ENCODE results near the gene SLITRK4.

Gene SLITRK4, protein sequence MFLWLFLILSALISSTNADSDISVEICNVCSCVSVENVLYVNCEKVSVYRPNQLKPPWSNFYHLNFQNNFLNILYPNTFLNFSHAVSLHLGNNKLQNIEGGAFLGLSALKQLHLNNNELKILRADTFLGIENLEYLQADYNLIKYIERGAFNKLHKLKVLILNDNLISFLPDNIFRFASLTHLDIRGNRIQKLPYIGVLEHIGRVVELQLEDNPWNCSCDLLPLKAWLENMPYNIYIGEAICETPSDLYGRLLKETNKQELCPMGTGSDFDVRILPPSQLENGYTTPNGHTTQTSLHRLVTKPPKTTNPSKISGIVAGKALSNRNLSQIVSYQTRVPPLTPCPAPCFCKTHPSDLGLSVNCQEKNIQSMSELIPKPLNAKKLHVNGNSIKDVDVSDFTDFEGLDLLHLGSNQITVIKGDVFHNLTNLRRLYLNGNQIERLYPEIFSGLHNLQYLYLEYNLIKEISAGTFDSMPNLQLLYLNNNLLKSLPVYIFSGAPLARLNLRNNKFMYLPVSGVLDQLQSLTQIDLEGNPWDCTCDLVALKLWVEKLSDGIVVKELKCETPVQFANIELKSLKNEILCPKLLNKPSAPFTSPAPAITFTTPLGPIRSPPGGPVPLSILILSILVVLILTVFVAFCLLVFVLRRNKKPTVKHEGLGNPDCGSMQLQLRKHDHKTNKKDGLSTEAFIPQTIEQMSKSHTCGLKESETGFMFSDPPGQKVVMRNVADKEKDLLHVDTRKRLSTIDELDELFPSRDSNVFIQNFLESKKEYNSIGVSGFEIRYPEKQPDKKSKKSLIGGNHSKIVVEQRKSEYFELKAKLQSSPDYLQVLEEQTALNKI

DNA sequence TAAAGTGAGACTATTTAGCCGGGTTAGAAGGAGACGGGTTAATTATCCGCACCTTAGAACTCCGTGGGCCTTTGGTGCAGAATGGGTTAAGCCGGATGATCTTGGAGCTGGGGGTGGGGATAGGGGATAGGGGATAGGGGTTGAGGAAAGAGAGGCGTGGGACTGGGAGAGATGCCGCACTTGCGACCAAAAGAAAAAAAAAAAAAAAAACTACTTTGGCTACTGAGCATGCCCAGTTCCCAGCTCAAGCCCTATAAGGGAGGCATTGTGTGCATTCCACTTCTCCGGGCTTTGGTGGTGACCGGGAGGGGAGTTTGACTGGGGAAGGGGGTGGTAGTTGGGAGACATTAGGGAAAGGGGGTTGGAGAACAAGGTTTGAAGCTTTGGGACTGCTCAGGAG is at the start of gene SLITRK4:
Gene SLITRK4 (minus strand): TSS at position 187 of the 400 bp plus-strand sequence. CDS start 4,993 bp downstream, outside the sequence.
- Mint-ChIP-seq H3K36me3 (ENCODE audit: low read depth) (no peaks in the 10 kb centered on the region), H3K27me3 (peaks cover 17% of the 10 kb centered on the region)

DNA sequence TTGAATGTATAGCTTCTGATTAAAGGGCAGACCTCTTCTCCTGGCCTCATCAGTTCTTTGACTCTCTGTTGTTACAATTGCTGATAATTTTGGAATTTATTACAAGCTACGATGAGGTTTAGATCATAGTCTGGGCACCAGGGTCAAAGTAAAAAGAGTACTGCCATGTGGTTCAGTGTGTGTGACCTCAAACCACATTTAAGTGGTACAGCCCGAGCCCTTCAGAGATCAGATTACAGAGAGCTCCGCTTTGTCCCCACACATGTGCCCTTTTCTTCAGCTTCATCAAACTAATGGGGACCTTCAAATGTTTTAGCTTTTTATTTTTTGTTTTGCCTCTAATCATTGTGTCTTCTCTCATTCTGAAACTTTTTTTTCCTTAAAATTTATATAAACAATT is 47.6 kb upstream of the SLITRK4 start:
- Mint-ChIP-seq H3K4me1 (no peaks in the 10 kb centered on the region), H3K27me3 (no peaks in the 10 kb centered on the region), H3K9me3 (peaks cover 5% of the 10 kb centered on the region), H3K27ac (no peak overlapping the region), H3K36me3 (ENCODE audit: low read depth) (no peaks in the 10 kb centered on the region), H3K4me3 (no peak overlapping the region)
- ATAC-seq (no peak), DNase-seq (no peak)

More for the DNA sequence above, at the start of gene SLITRK4:
- Mint-ChIP-seq H3K4me1 (peaks cover 2% of the 10 kb centered on the region), H3K4me3 (no peak within 1 kb of the TSS), H3K27ac (no peak within 1 kb of the TSS), H3K9me3 (no peaks in the 10 kb centered on the region)
- no peak for ATAC-seq
- no peak for DNase-seq

DNA sequence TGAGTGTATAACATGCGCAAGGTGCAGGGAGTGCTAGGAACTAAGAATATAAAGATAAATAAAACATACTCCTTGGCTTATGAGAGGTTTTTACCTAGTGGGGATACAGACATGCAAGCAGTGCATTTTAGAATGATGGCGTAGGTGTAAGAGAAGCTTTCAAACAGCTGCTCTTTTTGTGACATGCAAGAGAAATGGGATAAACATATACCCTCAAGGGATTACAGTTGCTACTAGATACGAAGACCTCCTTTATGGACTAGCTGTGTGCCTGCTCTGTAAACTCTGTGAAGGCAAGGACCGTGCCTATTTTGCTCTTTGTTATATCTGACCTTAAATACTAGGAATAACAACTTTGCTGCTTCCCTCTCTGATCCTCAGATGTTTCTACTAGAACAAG is 39.0 kb upstream of the SLITRK4 start:
- H3K4me1 Mint-ChIP-seq, result no peaks in the 10 kb centered on the region

DNA sequence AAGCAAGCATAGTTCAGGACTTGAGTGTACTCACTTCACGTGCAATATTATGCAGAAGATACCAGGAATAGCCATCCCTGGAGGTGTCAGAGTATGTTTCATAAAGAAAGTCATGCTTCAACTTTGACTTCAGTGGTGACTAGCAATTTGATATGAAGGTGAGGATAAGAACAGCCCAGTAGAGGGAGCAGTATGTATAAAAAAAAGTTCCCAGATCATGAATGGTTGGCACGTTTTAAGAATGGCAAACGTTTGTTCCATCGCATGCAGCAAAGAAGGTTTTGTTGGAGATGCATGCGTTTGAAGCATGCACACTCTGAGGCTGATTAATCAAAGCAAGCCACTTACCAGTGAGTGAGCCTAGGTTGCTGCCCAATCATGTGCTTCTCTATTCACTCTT is 33.5 kb upstream of the SLITRK4 start:
- H3K27ac Mint-ChIP-seq, result no peak overlapping the region
- no peak for ATAC-seq
- no peak for DNase-seq
- no peaks in the 10 kb centered on the region for H3K27me3 Mint-ChIP-seq
- H3K4me3 Mint-ChIP-seq, result no peak overlapping the region
- no peaks in the 10 kb centered on the region for H3K9me3 Mint-ChIP-seq
- no peaks in the 10 kb centered on the region for H3K4me1 Mint-ChIP-seq
- H3K36me3 Mint-ChIP-seq (ENCODE audit: low read depth), result no peaks in the 10 kb centered on the region

More for the DNA sequence above, 39.0 kb upstream of the SLITRK4 start:
- H3K36me3 Mint-ChIP-seq (ENCODE audit: low read depth), result no peaks in the 10 kb centered on the region
- H3K27ac Mint-ChIP-seq, result no peak overlapping the region
- H3K9me3 Mint-ChIP-seq, result peaks cover 1% of the 10 kb centered on the region
- H3K27me3 Mint-ChIP-seq, result no peaks in the 10 kb centered on the region
- ATAC-seq (no peak), DNase-seq (no peak)
- no peak overlapping the region for H3K4me3 Mint-ChIP-seq

DNA sequence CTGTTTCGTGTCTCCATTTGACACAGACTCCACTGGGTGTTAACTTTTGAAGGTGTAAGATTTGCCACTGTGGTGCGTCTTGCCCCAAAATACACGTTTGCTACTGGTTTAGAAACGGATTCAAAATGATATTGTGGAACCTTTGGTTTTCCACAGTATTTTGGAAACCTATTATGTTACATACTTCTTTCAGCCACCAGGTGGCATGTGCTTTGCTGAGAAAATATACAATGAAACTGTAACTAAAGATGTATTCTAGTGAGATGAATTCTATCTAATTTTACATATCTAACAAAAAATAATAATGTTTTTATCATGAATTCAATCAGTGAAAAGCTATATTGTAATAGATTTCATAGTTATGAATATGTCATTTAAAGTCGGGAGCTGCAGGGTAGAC is 28.4 kb upstream of the SLITRK4 start:
- Mint-ChIP-seq H3K36me3 (ENCODE audit: low read depth) (no peaks in the 10 kb centered on the region), H3K4me1 (no peaks in the 10 kb centered on the region), H3K27ac (no peak overlapping the region), H3K4me3 (no peak overlapping the region), H3K27me3 (no peaks in the 10 kb centered on the region), H3K9me3 (no peaks in the 10 kb centered on the region)
- DNase-seq (no peak), ATAC-seq (no peak)

DNA sequence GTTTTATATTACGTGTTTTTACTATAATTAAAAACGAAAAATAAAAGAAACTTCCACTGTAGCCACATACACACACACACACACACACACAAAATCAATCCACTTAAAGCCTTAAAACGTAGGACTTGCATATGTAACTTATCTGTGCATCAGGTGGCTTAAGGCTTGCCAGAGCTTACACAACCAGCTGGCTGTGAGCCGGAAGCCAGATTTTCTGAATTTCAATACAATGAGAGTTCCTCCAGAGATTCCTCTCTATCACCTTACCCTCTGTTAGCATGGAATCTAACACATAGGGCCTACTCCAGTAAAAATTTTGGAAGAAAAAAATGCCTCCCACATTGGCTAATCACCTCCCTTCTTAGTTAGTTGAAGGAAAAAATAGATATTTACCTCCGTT is 27.9 kb upstream of the SLITRK4 start:
- H3K4me1 Mint-ChIP-seq, result no peaks in the 10 kb centered on the region
- no peak overlapping the region for H3K27ac Mint-ChIP-seq
- no peaks in the 10 kb centered on the region for H3K9me3 Mint-ChIP-seq
- H3K36me3 Mint-ChIP-seq (ENCODE audit: low read depth), result no peaks in the 10 kb centered on the region
- no peak for DNase-seq
- no peak for ATAC-seq
- no peaks in the 10 kb centered on the region for H3K27me3 Mint-ChIP-seq
- H3K4me3 Mint-ChIP-seq, result no peak overlapping the region

DNA sequence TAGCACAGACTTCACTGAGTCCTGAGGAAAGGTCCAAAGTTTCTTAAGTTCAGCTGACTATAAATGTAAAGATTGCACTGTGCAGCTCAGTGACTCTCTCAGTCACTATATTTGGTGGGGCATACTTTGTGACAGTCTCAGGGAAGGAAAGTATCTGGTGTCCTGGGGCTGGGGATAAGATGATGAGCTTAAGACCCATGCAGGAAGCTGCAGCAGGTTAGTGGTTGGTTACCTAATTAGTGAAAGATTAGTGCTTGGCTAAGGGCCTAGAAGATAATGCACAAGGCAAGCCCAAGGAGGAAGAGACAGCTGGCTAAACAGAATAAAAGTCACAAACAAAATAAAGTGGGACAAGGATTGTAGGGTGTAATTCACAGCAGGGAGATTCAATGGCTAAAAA is 25.4 kb upstream of the SLITRK4 start:
- H3K9me3 Mint-ChIP-seq, result no peaks in the 10 kb centered on the region
- no peak for DNase-seq
- no peak overlapping the region for H3K4me3 Mint-ChIP-seq
- H3K36me3 Mint-ChIP-seq (ENCODE audit: low read depth), result no peaks in the 10 kb centered on the region
- no peak overlapping the region for H3K27ac Mint-ChIP-seq
- H3K4me1 Mint-ChIP-seq, result no peaks in the 10 kb centered on the region
- ATAC-seq, result no peak
- no peaks in the 10 kb centered on the region for H3K27me3 Mint-ChIP-seq

DNA sequence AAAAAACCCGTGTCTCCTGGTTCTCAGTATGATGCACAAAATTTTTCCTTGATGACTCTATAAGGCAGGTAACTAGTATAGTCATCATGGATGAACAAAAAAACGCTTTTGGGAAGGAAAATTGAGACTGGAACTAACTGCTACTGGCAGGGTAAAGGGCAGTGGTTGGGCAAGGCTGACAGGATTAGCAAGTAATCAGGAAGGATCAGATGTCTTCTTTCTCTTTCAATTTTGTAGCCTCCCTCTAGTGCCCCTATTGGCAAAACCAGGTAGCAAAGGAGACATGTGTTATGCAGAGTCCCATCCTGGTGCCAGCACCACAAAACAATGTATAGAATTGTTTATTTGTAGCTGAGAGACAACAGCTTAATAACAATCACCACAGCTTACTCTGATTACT is 12.8 kb upstream of the SLITRK4 start:
- no peak overlapping the region for H3K4me3 Mint-ChIP-seq
- no peaks in the 10 kb centered on the region for H3K9me3 Mint-ChIP-seq
- H3K4me1 Mint-ChIP-seq, result no peaks in the 10 kb centered on the region
- ATAC-seq (no peak), DNase-seq (no peak)
- no peaks in the 10 kb centered on the region for H3K36me3 Mint-ChIP-seq (ENCODE audit: low read depth)
- H3K27ac Mint-ChIP-seq, result no peak overlapping the region
- no peaks in the 10 kb centered on the region for H3K27me3 Mint-ChIP-seq

DNA sequence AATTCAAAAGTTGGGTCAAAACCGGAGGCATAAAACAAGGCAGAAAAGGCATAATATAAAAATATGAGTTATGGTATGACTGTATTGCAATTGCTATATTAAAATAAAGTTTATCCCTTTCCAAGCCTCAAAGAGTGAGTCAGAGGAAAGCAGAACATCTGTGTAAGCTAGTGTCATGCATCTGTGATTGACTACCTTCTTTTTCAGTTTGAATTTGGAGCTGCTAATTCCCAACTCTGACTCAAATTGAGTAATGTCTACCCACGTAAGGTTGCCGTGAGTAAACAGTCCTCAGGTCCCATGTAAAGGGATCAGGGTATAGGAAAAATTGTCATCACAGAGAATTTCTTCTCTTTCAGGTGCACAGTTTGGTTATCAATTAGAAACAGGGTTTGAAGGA is 6.5 kb upstream of the SLITRK4 start:
- Mint-ChIP-seq H3K36me3 (ENCODE audit: low read depth) (no peaks in the 10 kb centered on the region), H3K4me1 (no peaks in the 10 kb centered on the region), H3K27ac (no peak overlapping the region), H3K27me3 (no peaks in the 10 kb centered on the region), H3K4me3 (no peak overlapping the region), H3K9me3 (no peaks in the 10 kb centered on the region)
- no peak for ATAC-seq
- no peak for DNase-seq

DNA sequence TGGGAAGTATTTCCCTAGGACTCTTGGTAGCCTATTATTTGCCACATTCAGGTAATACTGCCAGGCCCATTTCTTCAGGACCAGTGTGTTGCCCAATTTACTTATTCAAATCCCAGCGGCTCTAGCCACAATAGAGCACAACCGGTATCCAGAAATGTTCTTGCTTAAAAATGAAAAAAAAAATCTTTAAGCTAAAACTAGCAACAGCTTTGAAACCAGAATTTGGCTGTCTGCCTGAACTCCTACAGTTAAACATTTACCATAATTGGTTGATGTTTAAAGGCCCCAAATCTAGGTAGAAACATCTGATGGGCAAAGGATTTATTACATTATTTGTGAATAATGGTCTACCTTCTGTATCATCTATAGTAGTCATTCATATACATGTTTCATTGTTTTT is 930 bp upstream of the SLITRK4 start:
- H3K27me3 Mint-ChIP-seq, result peaks cover 17% of the 10 kb centered on the region
- no peak overlapping the region for H3K27ac Mint-ChIP-seq
- DNase-seq (no peak), ATAC-seq (no peak)
- H3K4me3 Mint-ChIP-seq, result no peak overlapping the region
- peaks cover 2% of the 10 kb centered on the region for H3K4me1 Mint-ChIP-seq
- H3K36me3 Mint-ChIP-seq (ENCODE audit: low read depth), result no peaks in the 10 kb centered on the region
- no peaks in the 10 kb centered on the region for H3K9me3 Mint-ChIP-seq

DNA sequence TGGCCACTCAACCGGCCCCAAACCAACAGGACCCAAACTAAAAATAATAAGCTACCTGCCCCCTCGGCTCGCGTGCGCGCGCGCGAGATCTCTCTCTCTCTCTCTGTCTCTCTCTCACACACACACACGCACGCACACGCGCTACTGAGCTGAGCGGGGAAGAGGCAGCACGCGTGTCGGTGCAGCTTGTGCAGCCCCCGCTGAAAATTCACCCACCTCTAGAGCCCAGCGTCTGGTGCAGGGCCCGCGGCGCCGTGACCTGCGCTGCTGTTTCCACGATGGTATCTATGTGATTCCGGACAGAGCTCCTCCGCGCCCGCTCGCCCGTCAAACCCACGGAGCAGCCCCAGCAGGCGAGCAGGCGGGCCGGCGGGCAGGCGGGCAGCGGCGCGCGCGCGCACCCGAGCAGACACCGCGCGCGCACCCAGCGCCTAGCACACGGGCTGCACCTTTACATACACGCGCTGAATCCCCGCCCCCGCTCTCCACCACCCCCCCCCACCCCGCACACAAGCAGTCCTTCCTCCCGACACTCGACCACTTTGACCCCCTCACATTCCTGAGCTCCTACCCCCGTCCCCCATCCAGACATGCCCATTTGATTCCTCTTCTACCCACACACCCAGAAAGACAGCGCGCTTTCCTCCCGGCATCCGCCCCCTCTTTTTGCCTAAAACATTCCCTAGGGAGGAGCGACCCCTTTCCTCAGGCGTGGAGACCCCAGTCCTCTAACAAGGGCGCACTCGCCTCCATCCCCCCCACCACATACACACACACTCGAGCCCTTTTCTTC is 1.0 kb downstream of the SLITRK4 start:
- H3K27ac Mint-ChIP-seq, result no peak overlapping the region
- no peaks in the 10 kb centered on the region for H3K36me3 Mint-ChIP-seq (ENCODE audit: low read depth)
- H3K4me1 Mint-ChIP-seq, result peaks cover 2% of the 10 kb centered on the region
- no peaks in the 10 kb centered on the region for H3K9me3 Mint-ChIP-seq
- DNase-seq (no peak), ATAC-seq (no peak)
- peaks cover 17% of the 10 kb centered on the region for H3K27me3 Mint-ChIP-seq
- H3K4me3 Mint-ChIP-seq, result no peak overlapping the region

DNA sequence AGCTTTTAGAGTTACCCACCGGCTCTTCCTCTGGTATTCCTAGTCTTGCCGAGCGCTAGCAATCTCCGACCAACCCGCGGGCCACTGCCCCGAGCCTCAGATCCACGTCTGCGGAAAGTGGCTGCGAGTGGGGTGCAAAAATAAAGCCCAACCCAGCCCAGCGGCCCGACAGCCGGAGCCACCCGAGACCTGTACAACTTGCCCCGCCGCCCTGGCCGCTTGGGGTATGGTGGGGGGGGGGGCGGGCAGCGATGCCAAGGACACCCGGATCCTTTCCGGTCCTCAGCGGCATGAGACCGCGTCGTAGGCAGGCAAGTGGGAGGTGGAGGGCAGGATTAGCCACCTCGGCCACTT is 1.6 kb downstream of the SLITRK4 start:
- Mint-ChIP-seq H3K4me3 (no peak overlapping the region), H3K4me1 (peaks cover 2% of the 10 kb centered on the region), H3K27ac (no peak overlapping the region), H3K27me3 (peaks cover 17% of the 10 kb centered on the region), H3K36me3 (ENCODE audit: low read depth) (no peaks in the 10 kb centered on the region), H3K9me3 (no peaks in the 10 kb centered on the region)
- no peak for DNase-seq
- no peak for ATAC-seq

DNA sequence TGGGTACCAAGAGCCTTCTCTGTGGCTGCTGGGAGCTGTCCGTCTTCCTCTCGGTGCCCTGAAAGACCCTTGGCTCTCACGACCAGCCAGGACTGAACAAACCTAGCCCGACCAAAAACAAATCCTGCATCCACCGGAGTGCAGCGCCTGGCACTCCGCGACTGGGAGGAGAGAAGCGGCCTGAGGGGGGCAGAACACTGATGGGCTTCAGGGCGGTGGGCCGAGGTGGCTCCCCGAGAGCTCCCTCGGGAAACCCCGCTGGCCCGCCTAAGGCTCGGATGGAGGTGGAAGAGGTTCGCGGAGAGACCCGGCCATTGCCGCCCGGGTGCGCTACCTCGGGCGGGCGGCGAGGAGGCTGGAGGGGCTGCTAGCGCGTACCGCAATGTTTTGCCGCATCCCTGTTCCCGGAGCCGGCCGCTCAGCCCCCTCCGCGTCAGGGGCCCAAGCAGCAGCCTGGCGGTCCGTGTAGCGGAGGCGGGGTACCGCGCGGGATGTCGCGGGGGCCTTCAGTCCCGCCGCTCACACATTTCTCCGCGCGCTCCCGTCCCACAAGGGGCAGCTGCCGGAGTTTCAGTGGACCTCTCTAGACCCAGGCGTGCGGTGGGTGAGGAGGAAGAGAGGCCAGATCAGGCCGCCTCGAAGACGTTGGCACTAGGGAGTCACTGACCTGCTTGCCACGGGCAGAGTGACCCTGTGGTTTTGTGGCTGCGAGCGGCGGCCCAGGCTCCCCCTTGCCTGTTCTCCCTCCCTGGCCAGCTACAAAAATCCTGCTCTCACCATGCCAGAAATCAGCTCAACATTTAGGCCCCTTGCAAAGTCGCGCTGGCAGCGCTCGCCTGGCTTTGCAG is 2.2 kb downstream of the SLITRK4 start:
- no peaks in the 10 kb centered on the region for H3K9me3 Mint-ChIP-seq
- H3K27ac Mint-ChIP-seq, result no peak overlapping the region
- peaks cover 2% of the 10 kb centered on the region for H3K4me1 Mint-ChIP-seq
- no peaks in the 10 kb centered on the region for H3K36me3 Mint-ChIP-seq (ENCODE audit: low read depth)
- peaks cover 17% of the 10 kb centered on the region for H3K27me3 Mint-ChIP-seq
- no peak overlapping the region for H3K4me3 Mint-ChIP-seq
- ATAC-seq (no peak), DNase-seq (no peak)
